Esophagus squamous epithelium (tissue), 4 donors: ENCODE data around the gene UBAC2.

Experiments
- CTCF ChIP-seq, 6 experiments: fragments of 450-650 bp in 4 of 6; fragments of 200-600 bp in 2 of 6; sonication (generic) in 2 of 6; IDR thresholded peaks; one replicate each; pipeline ENCODE4 v1.5.1; 2016 to 2019; ENCODE audit warnings: antibody characterized with exemption in 6 of 6, mild to moderate bottlenecking in 4 of 6, moderate library complexity in 4 of 6
- POLR2A ChIP-seq, 4 donors: fragments of 450-650 bp; IDR thresholded peaks; one replicate each; pipeline ENCODE4 v1.6.1; 2017; ENCODE audit warnings: antibody characterized with exemption in 4 of 4, mild to moderate bottlenecking in 4 of 4, moderate library complexity in 3 of 4

DNA sequence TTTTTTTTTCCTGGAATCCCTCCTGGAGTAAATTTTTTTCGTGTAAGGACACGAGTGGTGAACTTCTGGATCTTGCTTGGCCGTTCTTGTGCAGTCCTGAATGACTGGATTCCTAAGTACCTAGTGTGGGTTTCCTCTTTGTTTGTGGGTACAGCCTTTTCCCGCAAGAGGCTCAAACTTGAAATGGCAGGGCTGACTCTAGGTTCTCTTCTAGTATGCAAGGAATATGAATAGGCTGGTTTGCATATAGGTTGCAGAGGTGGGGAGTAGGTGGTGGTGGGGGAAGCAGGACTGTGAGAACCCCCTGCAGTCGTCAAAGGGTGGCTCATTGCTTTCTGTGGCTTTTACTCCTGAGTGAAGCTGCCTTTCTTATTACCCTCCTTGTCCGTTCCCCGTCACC lies 13.6 kb downstream of the UBAC2 start:
- TF ChIP-seq CTCF (IDR thresholded peaks at IDR 0.05), result no peak
- TF ChIP-seq POLR2A (IDR thresholded peaks at IDR 0.05), result no peak
